SK-MEL-5 (cell line): ENCODE data around the gene ARID1B. TPM values are rescaled to one million over a fixed set of nuclear protein-coding genes. Genes with fewer than 3 reads are reported as not detected.
"Not testable (repeated sequence)": the region's sequence is repeated elsewhere in the genome, so short reads cannot be mapped to it uniquely, and the experiment has no call there.

Experiments
- DNase-seq: peaks from one replicate; pipeline ENCODE4 v3.0.0-alpha.2; 2016; ENCODE audit warnings: low read depth, low spot score
- in situ Hi-C: cut with HindIII; loops from 2 replicates; pipeline ENCODE4 v1.10.0; 2016; ENCODE audit warnings: low sequenced_read_pairs, high pct_unique_total_duplicates, low pct_unique_long_range_greater_than_20kb
- total RNA-seq: library from RNA; depleted of rRNA; stranded (reverse); fragments of >200 nt; shearing (Covaris generic); gene quantifications from 2 replicates; pipeline ENCODE4 v1.2.3, GENCODE V29; 2014

Gene ARID1B
- total RNA-seq, 1 experiment from 2014 or later = 20.0 TPM

GRCh38 chr6:157021993-157022740, 245.0 kb downstream of the ARID1B start:
- DNase-seq = peak; percentile 82
- in situ Hi-C loops = no loop called here

- in situ Hi-C loops = no loop called here
- peak; percentile 42 for DNase-seq
These were observed 246.8 kb downstream of the ARID1B start for GRCh38 chr6:157023958-157024357.

- DNase-seq = no peak
- in situ Hi-C loops = no loop called here
These were observed 247.6 kb downstream of the ARID1B start for GRCh38 chr6:157024745-157025144.

- in situ Hi-C loops = no loop called here
- no peak for DNase-seq
These were observed 248.3 kb downstream of the ARID1B start for GRCh38 chr6:157025437-157025836.

DNA sequence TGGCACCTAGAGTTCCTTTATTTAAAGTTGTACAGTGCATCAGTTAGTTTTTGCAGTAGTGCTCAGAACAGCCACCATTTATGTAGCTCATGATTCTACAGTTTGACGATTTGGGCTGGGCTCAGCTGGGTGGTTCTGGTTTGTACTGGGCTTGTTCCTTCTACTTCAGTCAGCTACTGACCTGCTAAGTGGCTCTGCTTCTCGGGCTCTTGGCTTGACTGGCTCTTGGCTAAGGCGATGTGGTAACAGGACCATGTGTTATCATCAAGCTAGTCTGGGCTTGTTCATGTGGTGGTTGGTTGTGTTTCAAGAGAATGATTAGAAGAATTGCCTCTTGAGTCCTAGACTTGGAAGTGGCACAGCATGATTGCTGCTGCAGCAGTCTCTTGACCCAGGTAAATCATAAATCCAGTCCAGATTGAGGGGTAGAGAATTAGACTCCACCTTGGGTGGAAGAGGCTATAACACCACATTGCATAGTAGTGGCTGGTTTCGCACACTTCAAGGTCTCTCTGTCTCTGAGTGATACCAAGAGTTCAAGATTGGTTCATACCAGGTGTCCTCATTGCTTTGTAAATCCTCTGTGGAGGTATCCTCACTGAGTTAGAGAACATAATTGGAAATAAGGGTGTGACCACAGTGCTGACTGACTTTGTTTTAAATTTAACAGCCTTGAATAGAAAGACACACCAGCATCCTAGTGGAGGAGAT, 253.0 kb downstream of the ARID1B start:
- in situ Hi-C loops = no loop called here

GRCh38 chr6:157030755-157031154, 253.6 kb downstream of the ARID1B start:
- DNase-seq = no peak
- in situ Hi-C loops = no loop called here

More for the DNA sequence above, 253.0 kb downstream of the ARID1B start:
- DNase-seq = no peak

- in situ Hi-C loops = no loop called here
These were observed 255.7 kb downstream of the ARID1B start for GRCh38 chr6:157032923-157033322.

DNA sequence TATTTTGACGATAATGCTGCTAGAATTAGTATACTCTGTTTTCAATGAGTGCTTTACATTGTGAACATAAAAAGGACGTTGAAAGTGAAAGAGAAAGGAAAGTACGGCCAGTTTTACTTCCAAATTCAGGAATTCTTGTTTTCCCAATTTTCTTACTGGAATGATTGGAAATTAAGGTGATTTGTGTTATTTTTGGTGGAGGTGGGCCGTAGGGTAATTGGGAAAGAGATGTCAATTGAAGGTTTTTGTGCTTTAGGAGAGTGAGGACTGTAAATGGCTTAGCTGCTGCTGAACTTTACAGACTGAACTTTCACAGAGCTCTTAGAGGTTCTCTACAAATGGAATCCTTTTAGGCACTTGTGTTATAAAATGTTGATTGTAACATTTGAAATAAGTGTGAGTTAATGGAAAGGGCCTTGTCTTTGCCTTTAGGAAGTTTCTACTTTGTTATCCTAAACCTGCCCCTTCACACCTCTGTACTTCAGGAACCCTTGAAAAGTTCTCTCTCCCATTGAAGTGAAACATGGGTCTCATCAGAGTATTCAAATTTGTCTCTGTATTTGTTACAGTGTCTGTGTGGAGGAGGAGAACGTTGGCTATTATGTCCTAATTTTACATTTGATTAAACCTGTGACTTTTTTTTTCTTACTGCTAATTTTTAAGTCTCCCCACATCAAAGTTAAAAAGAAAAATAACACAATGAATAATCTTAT, 256.4 kb downstream of the ARID1B start:
- in situ Hi-C loops = no loop called here
- DNase-seq = no peak

More at GRCh38 chr6:157032923-157033322, 255.7 kb downstream of the ARID1B start:
- no peak for DNase-seq

DNA sequence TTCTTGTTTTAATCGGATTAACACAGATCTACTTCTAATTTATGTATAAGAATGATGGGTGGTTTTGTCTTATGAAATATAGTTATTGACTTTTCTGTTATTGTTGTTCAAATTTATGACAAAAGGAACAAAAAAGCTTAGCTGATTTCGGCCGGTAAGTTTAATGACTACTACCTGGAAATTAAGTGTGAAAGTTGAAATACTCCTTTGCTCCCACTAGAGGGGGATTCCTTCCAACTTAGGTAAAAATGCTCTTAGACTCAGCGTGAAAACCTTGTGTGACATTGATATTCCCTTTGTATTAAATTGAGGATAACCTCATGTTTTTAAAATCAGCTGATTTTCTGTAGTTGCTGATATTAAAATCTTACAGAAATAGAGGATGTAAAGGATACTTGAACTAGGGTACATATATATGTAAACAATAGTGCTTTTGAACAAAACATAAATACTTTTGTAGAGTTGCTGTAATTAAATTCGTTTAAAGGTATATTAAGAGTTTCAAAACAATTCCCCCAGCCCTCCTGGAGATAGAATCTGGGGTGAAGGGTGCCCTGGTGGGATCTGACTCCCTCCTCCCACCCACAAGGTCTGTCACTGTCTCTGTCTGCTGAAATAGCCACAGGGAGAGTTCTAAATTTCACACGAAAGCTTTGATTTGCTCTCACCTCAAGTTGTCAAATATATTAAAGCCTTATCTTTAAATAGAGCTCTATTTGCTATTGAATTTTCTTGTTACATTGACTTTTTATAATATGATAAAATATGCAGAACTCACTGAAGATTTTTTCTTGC, 257.5 kb downstream of the ARID1B start:
- in situ Hi-C loops = no loop called here
- peak; percentile 71 for DNase-seq

DNA sequence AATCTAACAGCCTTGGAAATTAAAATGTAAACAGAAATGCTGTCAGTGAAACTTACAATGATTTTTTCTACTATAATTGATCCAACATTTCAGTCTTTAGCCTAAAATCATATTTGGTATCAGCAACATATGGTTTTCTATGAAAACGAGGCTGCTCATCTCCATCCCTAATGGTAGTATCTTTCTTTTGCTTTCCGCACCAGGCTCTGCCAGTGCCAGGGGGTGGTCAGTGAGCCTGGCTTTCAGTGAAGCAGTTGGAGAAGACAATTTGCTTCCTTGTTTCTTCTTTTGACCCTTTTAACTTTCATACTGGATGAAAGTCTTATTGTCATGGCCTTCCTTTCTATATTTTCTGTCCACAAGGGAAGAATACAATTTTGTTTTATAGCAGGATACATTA, 258.4 kb downstream of the ARID1B start:
- DNase-seq = peak; percentile 55
- in situ Hi-C loops = no loop called here

- in situ Hi-C loops = no loop called here
- peak; percentile 64 for DNase-seq
These were observed 259.1 kb downstream of the ARID1B start for GRCh38 chr6:157036245-157036711.

DNA sequence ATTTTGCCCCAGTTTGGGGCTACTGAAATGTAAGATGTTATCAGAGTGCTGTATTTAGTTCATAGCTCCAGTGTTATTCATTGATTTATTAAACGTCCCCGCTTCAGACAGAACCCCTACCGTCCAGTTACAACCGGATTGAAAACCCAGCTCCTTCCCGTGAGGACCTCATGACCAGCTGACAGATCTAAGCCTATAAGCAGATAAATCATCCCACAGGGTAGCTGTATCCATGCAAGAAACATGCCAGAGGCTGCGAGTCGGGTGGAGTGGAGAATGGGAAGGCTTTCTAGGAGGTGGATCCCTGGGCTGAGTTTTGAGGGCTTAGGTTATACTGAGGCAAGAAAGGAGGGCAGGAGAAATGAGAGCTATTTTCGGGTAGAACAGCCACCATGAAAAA, 260.0 kb downstream of the ARID1B start:
- in situ Hi-C loops = no loop called here
- DNase-seq = peak; percentile 89

GRCh38 chr6:157038610-157039009, 261.4 kb downstream of the ARID1B start:
- DNase-seq = no peak
- in situ Hi-C loops = no loop called here

GRCh38 chr6:157039639-157040038, 262.5 kb downstream of the ARID1B start:
- in situ Hi-C loops, DNase-seq: not testable (repeated sequence)

DNA sequence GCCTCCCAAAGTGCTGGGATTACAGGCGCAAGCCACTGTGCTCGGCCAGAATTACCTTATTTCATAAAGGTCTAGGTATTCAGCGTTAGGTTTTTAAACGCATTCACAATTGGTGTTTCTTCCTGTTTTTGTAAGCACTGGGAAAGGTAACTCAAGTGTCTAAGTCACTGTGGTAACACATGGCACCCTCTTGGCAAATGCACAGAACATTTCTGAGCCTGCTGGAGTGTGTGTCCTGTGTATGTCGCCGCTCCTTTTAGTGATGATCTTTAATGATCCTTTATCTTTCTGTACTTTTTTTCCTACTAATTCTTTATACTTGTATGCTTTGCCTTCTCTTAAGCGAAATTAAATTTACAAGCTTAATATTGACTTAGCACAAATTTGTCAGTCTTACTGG, 263.0 kb downstream of the ARID1B start:
- no peak for DNase-seq
- in situ Hi-C loops = no loop called here

- in situ Hi-C loops = no loop called here
- DNase-seq = peak; percentile 80
These were observed 268.8 kb downstream of the ARID1B start for GRCh38 chr6:157045831-157046454.

DNA sequence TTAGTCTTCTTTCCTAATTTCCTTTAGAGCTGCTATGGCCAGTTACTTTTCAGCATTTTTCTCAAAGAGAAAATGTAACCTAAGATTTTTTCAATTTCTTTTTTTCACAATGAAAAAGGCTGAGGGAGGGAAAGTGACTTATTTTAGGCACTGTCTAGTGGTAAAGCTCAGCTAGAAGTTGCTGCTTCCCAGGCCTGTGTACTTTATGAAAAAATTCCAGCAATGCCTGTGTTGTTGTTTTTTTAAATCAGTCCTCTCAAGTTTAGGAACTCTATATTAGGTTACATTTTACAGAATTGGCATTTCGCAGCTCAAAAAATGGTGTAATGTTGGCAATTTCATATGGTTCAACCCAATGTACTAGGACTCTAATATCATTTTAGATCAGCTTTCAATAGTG, 269.6 kb downstream of the ARID1B start:
- no peak for DNase-seq
- in situ Hi-C loops = no loop called here
